HCT116 (cell line): ENCODE data around the gene ARMC2. TPM values are rescaled to one million over a fixed set of nuclear protein-coding genes. Genes with fewer than 3 reads are reported as not detected.

Experiments used
- ATAC-seq: fragments of 200-7000 bp; cut with Tn5 transposase; 2 replicates; pipeline ENCODE4 v1.9.1; 2020; ENCODE audit warnings: mild to moderate bottlenecking, moderate library complexity
- BruUV-seq: library from RNA; stranded (reverse); fragments of 400-500 nt; replicated peaks from 2 replicates; lab custom pipeline; 2021; lab: Mats Ljungman, UMichigan
- CTCF ChIA-PET: fragments of 300-600 bp; sonication (Branson Sonifier 250); formaldehyde crosslinking; loops from one replicate; lab custom pipeline; 2021; ENCODE audit warnings: antibody characterized with exemption; lab: Charles Lee
- POLR2A ChIA-PET: fragments of 300-600, 350-600 bp; sonication (Branson Sonifier 250); formaldehyde crosslinking; loops from one replicate; lab custom pipeline; 2021; ENCODE audit warnings: antibody characterized with exemption; lab: Charles Lee
- RAD21 ChIA-PET, 2 experiments: fragments of 300-600 bp; sonication (Branson Sonifier 250); formaldehyde crosslinking; loops; one replicate each; lab custom pipeline; 2023; ENCODE audit warnings: low total read pairs in 2 of 2; ENCODE audit not compliant: uncharacterized antibody in 2 of 2, unreplicated experiment in 2 of 2, low non-redundant PET in 1 of 2; lab: Charles Lee
- DNase-seq: peaks from one replicate; pipeline ENCODE4 v3.0.0-alpha.2; 2010; ENCODE audit warnings: low read depth, low spot score
- H2AFZ ChIP-seq: fragments of 200-600 bp; shearing (Covaris generic), sonication (generic); 2 replicates; pipeline ENCODE4 v1.6.1; 2017; ENCODE audit warnings: low read depth, mixed run types, mixed read lengths, antibody characterized with exemption, low read length; ENCODE audit not compliant: poor library complexity, severe bottlenecking
- H3K27ac ChIP-seq: 2 replicates; pipeline ENCODE4 v1.5.1; 2012; ENCODE audit warnings: low read depth, low read length
- H3K27me3 ChIP-seq: fragments of 200-600 bp; sonication (generic); 2 replicates; pipeline ENCODE4 v1.6.1; 2016; ENCODE audit warnings: mixed run types, low read length, mixed read lengths; ENCODE audit not compliant: insufficient read depth
- H3K36me3 ChIP-seq, 2 experiments: fragments of 200-500 bp in 1 of 2; fragments of 200-600 bp in 1 of 2; sonication (Bioruptor generic) in 1 of 2; sonication (generic) in 1 of 2; 2 replicates each; pipeline versions ENCODE4 v1.5.1 to v1.6.1; 2014 to 2016; ENCODE audit warnings: low read length in 2 of 2, inconsistent platforms in 1 of 2, mixed read lengths in 1 of 2, mixed run types in 1 of 2; ENCODE audit not compliant: insufficient read depth in 2 of 2, control insufficient read depth in 1 of 2
- H3K4me1 ChIP-seq, 2 experiments: fragments of 200-600 bp in 1 of 2; sonication (generic) in 1 of 2; 2 replicates each; pipeline versions ENCODE4 v1.5.1 to v1.6.1; 2012 to 2017; ENCODE audit warnings: low read length in 2 of 2, inconsistent platforms in 1 of 2, mild to moderate bottlenecking in 1 of 2, mixed read lengths in 1 of 2, mixed run types in 1 of 2, moderate library complexity in 1 of 2; ENCODE audit not compliant: insufficient read depth in 2 of 2, control insufficient read depth in 1 of 2
- H3K4me2 ChIP-seq: fragments of 200-600 bp; sonication (generic); 2 replicates; pipeline ENCODE4 v1.6.1; 2017; ENCODE audit warnings: mixed run types, low read length, mixed read lengths
- H3K4me3 ChIP-seq, 2 experiments: fragments of 200-600 bp in 1 of 2; sonication (generic) in 1 of 2; replicated peaks in 1 of 2; 2 replicates each; pipeline ENCODE4 v1.5.1; 2011 to 2016; ENCODE audit warnings: low read length in 2 of 2, control low read depth in 1 of 2, low read depth in 1 of 2, mild to moderate bottlenecking in 1 of 2, mixed read lengths in 1 of 2, mixed run types in 1 of 2
- H3K79me2 ChIP-seq: fragments of 200-600 bp; sonication (generic); 2 replicates; pipeline ENCODE4 v1.6.1; 2017; ENCODE audit warnings: mild to moderate bottlenecking, mixed run types, low read length, moderate library complexity, mixed read lengths; ENCODE audit not compliant: insufficient read depth
- H3K9ac ChIP-seq: fragments of 200-600 bp; sonication (generic); 2 replicates; pipeline ENCODE4 v1.6.1; 2016; ENCODE audit warnings: low read length, mixed read lengths
- H3K9me2 ChIP-seq: fragments of 200-600 bp; sonication (generic), shearing (Covaris generic); 2 replicates; pipeline ENCODE4 v1.6.1; 2017; ENCODE audit warnings: mixed run types, mild to moderate bottlenecking, moderate library complexity; ENCODE audit not compliant: insufficient read depth
- H3K9me3 ChIP-seq, 2 experiments: fragments of 200-500 bp in 1 of 2; fragments of 200-600 bp in 1 of 2; sonication (Bioruptor generic) in 1 of 2; sonication (generic) in 1 of 2; 2 replicates each; pipeline ENCODE4 v1.6.1; 2014 to 2017; ENCODE audit warnings: low read length in 2 of 2, mixed read lengths in 2 of 2, inconsistent platforms in 1 of 2, low read depth in 1 of 2, mild to moderate bottlenecking in 1 of 2, mixed run types in 1 of 2, moderate library complexity in 1 of 2; ENCODE audit not compliant: control insufficient read depth in 1 of 2, insufficient read depth in 1 of 2
- H4K20me1 ChIP-seq: fragments of 200-600 bp; sonication (generic), shearing (Covaris generic); 2 replicates; pipeline ENCODE4 v1.6.1; 2017; ENCODE audit warnings: mixed run types, mild to moderate bottlenecking, moderate library complexity; ENCODE audit not compliant: insufficient read depth
- ATF3 ChIP-seq: IDR thresholded peaks from 2 replicates; pipeline ENCODE4 v1.6.1; 2012
- CTCF ChIP-seq, 3 experiments: fragments of 200-600 bp in 1 of 3; sonication (generic) in 1 of 3; IDR thresholded peaks in 2 of 3; conservative IDR thresholded peaks in 1 of 3; 2 replicates each; pipeline ENCODE4 v1.5.1; 2012 to 2017; ENCODE audit warnings: low read depth in 2 of 3, low read length in 2 of 3, antibody characterized with exemption in 1 of 3, borderline replicate concordance in 1 of 3, control low read depth in 1 of 3, mild to moderate bottlenecking in 1 of 3, mixed read lengths in 1 of 3, mixed run types in 1 of 3, moderate library complexity in 1 of 3; ENCODE audit not compliant: insufficient read depth in 1 of 3
- EGR1 ChIP-seq: IDR thresholded peaks from 2 replicates; pipeline ENCODE4 v1.6.1; 2012; ENCODE audit warnings: low read depth
- ELF1 ChIP-seq: IDR thresholded peaks from 2 replicates; pipeline ENCODE4 v1.6.1; 2012; ENCODE audit warnings: low read depth, borderline replicate concordance
- EZH2 ChIP-seq: fragments of 200-600 bp; sonication (generic); IDR thresholded peaks from 2 replicates; pipeline ENCODE4 v1.6.1; 2017; ENCODE audit warnings: antibody characterized with exemption, mixed run types
- JUND ChIP-seq: IDR thresholded peaks from 2 replicates; pipeline ENCODE4 v1.6.1; 2012
- POLR2A ChIP-seq: IDR thresholded peaks from 2 replicates; pipeline ENCODE4 v1.7.0; 2011; ENCODE audit warnings: borderline replicate concordance; ENCODE audit not compliant: insufficient read depth, insufficient read length; ENCODE audit errors: extremely low read depth
- POLR2AphosphoS5 ChIP-seq: IDR thresholded peaks from 2 replicates; pipeline ENCODE4 v1.6.1; 2011; ENCODE audit warnings: mild to moderate bottlenecking, low read depth, low read length, moderate library complexity
- SIN3A ChIP-seq: IDR thresholded peaks from 2 replicates; pipeline ENCODE4 v1.6.1; 2012; ENCODE audit warnings: low read depth
- ZBTB33 ChIP-seq: IDR thresholded peaks from 2 replicates; pipeline ENCODE4 v1.6.1; 2011; ENCODE audit warnings: mild to moderate bottlenecking, low read length, moderate library complexity; ENCODE audit not compliant: insufficient replicate concordance; ENCODE audit errors: extremely low read depth
- ZFX ChIP-seq: fragments of 450-650 bp; IDR thresholded peaks from 2 replicates; pipeline ENCODE4 v1.6.1; 2017
- intact Hi-C: fragments of 100-400 bp; cut with micrococcal nuclease; formaldehyde crosslinking; loops from 2 replicates; pipeline ENCODE4 v1.10.0; 2022
- total RNA-seq: library from RNA; stranded (reverse); gene quantifications from one replicate; pipeline ENCODE4 v1.2.1, GENCODE V29; 2021; ENCODE audit not compliant: unreplicated experiment

Gene ARMC2
- total RNA-seq, 1 experiment from 2014 or later: 3.6 TPM

- no peaks in the 10 kb centered on the region for H3K36me3 ChIP-seq
- no peak overlapping the region for H3K27ac ChIP-seq
- CTCF ChIA-PET: no interaction called here
- no peak overlapping the region for H3K4me3 ChIP-seq
- ATAC-seq: no peak
- H3K79me2 ChIP-seq: no peaks in the 10 kb centered on the region
- H3K9ac ChIP-seq: no peak overlapping the region
- intact Hi-C loops: no loop called here
- DNase-seq: no peak
- no peaks in the 10 kb centered on the region for H3K27me3 ChIP-seq
- BruUV-seq: no TSS peak
- RAD21 ChIA-PET: interaction anchor here in 1 of 2 experiments (0.7 kb wide), 1 partner anchor 1521 kb away, joined by 4 read pairs; no protein-coding TSS in a partner anchor
- H2AFZ ChIP-seq: no peak overlapping the region
- POLR2A ChIA-PET: no interaction called here
- H3K9me2 ChIP-seq: no peaks in the 10 kb centered on the region
- no peaks in the 10 kb centered on the region for H4K20me1 ChIP-seq
- no peaks in the 10 kb centered on the region for H3K9me3 ChIP-seq
- H3K4me2 ChIP-seq: no peak overlapping the region
- no peaks in the 10 kb centered on the region for H3K4me1 ChIP-seq
- TF ChIP-seq EGR1 (no peak), POLR2AphosphoS5 (no peak), ELF1 (no peak), SIN3A (no peak), POLR2A (no peak), ZFX (no peak), EZH2 (no peak), JUND (no peak), CTCF (IDR thresholded peaks at IDR 0.05 in 2 of 3, conservative IDR thresholded peaks at IDR 0.05 in 1 of 3; ENCODE audit: borderline replicate concordance in 1 of 3, insufficient read depth in 1 of 3, low read depth in 2 of 3, low read length in 2 of 3) (no peak), ATF3 (no peak), ZBTB33 (no peak)
These were observed 15.5 kb upstream of the ARMC2 start for GRCh38 chr6:108832738-108833137.
